OCI-LY1 (cell line): ENCODE data around the gene STAM.
"Not testable (repeated sequence)": the region's sequence is repeated elsewhere in the genome, so short reads cannot be mapped to it uniquely, and the experiment has no call there.

Experiments
- H2AFZ ChIP-seq: fragments of 200-600 bp; sonication (generic), shearing (Covaris generic); 2 replicates; pipeline ENCODE4 v1.6.0; 2014; ENCODE audit warnings: antibody characterized with exemption, mild to moderate bottlenecking, low read length
- H3F3A ChIP-seq: fragments of 200-600 bp; sonication (generic), shearing (Covaris generic); 2 replicates; pipeline ENCODE4 v1.6.0; 2014; ENCODE audit warnings: mild to moderate bottlenecking, antibody characterized with exemption, low read length, moderate library complexity; ENCODE audit not compliant: insufficient read depth
- H3K27ac ChIP-seq: fragments of 200-600 bp; sonication (generic); 2 replicates; pipeline ENCODE4 v1.5.1; 2014; ENCODE audit warnings: low read length, mixed run types, mild to moderate bottlenecking, low read depth; ENCODE audit not compliant: poor library complexity, severe bottlenecking
- H3K27me3 ChIP-seq: fragments of 200-600 bp; sonication (generic); 2 replicates; pipeline ENCODE4 v1.6.0; 2014; ENCODE audit warnings: antibody characterized with exemption, mild to moderate bottlenecking, low read length, moderate library complexity; ENCODE audit not compliant: insufficient read depth
- H3K36me3 ChIP-seq: fragments of 200-600 bp; sonication (generic); 2 replicates; pipeline ENCODE4 v1.6.1; 2014; ENCODE audit warnings: mild to moderate bottlenecking, antibody characterized with exemption, low read length, moderate library complexity, mixed read lengths; ENCODE audit not compliant: insufficient read depth
- H3K4me1 ChIP-seq: fragments of 200-600 bp; sonication (generic); 2 replicates; pipeline ENCODE4 v1.5.1; 2014; ENCODE audit warnings: mild to moderate bottlenecking, low read length, moderate library complexity; ENCODE audit not compliant: insufficient read depth, severe bottlenecking
- H3K4me2 ChIP-seq: fragments of 200-600 bp; sonication (generic), shearing (Covaris generic); 2 replicates; pipeline ENCODE4 v1.6.1; 2014; ENCODE audit warnings: low read length
- H3K4me3 ChIP-seq: fragments of 200-600 bp; sonication (generic); 2 replicates; pipeline ENCODE4 v1.5.1; 2014; ENCODE audit warnings: low read length, low read depth, mild to moderate bottlenecking, mixed read lengths; ENCODE audit not compliant: poor library complexity, severe bottlenecking
- H3K79me2 ChIP-seq: fragments of 200-600 bp; shearing (Covaris generic); 2 replicates; pipeline ENCODE4 v1.6.1; 2016; ENCODE audit warnings: mixed run types, low read length, mixed read lengths; ENCODE audit not compliant: insufficient read depth
- H3K9ac ChIP-seq: fragments of 200-600 bp; sonication (generic), shearing (Covaris generic); 2 replicates; pipeline ENCODE4 v1.6.1; 2014; ENCODE audit warnings: mild to moderate bottlenecking, low read length, mixed read lengths
- H3K9me2 ChIP-seq: fragments of 200-600 bp; sonication (generic), shearing (Covaris generic); 2 replicates; pipeline ENCODE4 v1.6.1; 2014; ENCODE audit warnings: low read depth, mild to moderate bottlenecking, low read length, mixed read lengths
- H3K9me3 ChIP-seq: fragments of 200-600 bp; shearing (Covaris generic); 2 replicates; pipeline ENCODE4 v1.6.1; 2014; ENCODE audit warnings: low read length, mixed read lengths
- H4K20me1 ChIP-seq: fragments of 200-600 bp; sonication (generic), shearing (Covaris generic); 2 replicates; pipeline ENCODE4 v1.6.0; 2016; ENCODE audit warnings: mild to moderate bottlenecking, low read length; ENCODE audit not compliant: insufficient read depth
- CTCF ChIP-seq: fragments of 200-600 bp; sonication (generic), shearing (Covaris generic); IDR thresholded peaks from 2 replicates; pipeline ENCODE4 v1.5.1; 2017; ENCODE audit warnings: mild to moderate bottlenecking, antibody characterized with exemption, low read length, moderate library complexity, mixed read lengths
- EZH2 ChIP-seq: fragments of 200-600 bp; sonication (generic), shearing (Covaris generic); IDR thresholded peaks from 2 replicates; pipeline ENCODE4 v1.8.0; 2017; ENCODE audit warnings: borderline replicate concordance, mixed run types, mild to moderate bottlenecking, antibody characterized with exemption, low read length, moderate library complexity, mixed read lengths

Gene STAM

GRCh38 chr10:17626656-17627055 lies 17.3 kb upstream of the STAM start:
- H3K9ac ChIP-seq: no peak overlapping the region
- TF ChIP-seq EZH2: no peak
- TF ChIP-seq CTCF: no peak
- H3K36me3 ChIP-seq: no peaks in the 10 kb centered on the region
- H3K9me3 ChIP-seq: no peaks in the 10 kb centered on the region
- no peak overlapping the region for H2AFZ ChIP-seq
- no peak overlapping the region for H3K27ac ChIP-seq
- no peaks in the 10 kb centered on the region for H3K9me2 ChIP-seq
- no peaks in the 10 kb centered on the region for H3K79me2 ChIP-seq
- no peaks in the 10 kb centered on the region for H3K27me3 ChIP-seq
- no peaks in the 10 kb centered on the region for H3K4me1 ChIP-seq
- no peaks in the 10 kb centered on the region for H4K20me1 ChIP-seq
- no peak overlapping the region for H3K4me3 ChIP-seq
- no peaks in the 10 kb centered on the region for H3F3A ChIP-seq
- H3K4me2 ChIP-seq: no peak overlapping the region

GRCh38 chr10:17632590-17632989 lies 11.4 kb upstream of the STAM start:
- H3K4me1 ChIP-seq, H2AFZ ChIP-seq, H3K9me2 ChIP-seq, H3K9ac ChIP-seq, H3K4me2 ChIP-seq, H3F3A ChIP-seq, H3K27me3 ChIP-seq, H3K27ac ChIP-seq, H3K36me3 ChIP-seq, H3K9me3 ChIP-seq, H4K20me1 ChIP-seq, H3K4me3 ChIP-seq, H3K79me2 ChIP-seq: not testable (repeated sequence)

GRCh38 chr10:17633353-17633752 lies 10.6 kb upstream of the STAM start:
- Histone ChIP-seq H3K36me3 (no peaks in the 10 kb centered on the region), H3F3A (no peaks in the 10 kb centered on the region)

More at GRCh38 chr10:17633353-17633752, 10.6 kb upstream of the STAM start:
- H3K9me3 ChIP-seq: no peaks in the 10 kb centered on the region
- H3K4me1 ChIP-seq: no peaks in the 10 kb centered on the region
- H3K27me3 ChIP-seq: no peaks in the 10 kb centered on the region
- H3K4me2 ChIP-seq: no peak overlapping the region
- no peaks in the 10 kb centered on the region for H4K20me1 ChIP-seq
- H3K9me2 ChIP-seq: no peaks in the 10 kb centered on the region
- TF ChIP-seq CTCF: no peak
- no peak for TF ChIP-seq EZH2
- H3K27ac ChIP-seq: no peak overlapping the region
- H3K79me2 ChIP-seq: no peaks in the 10 kb centered on the region
- H2AFZ ChIP-seq: no peak overlapping the region
- H3K9ac ChIP-seq: no peak overlapping the region
- H3K4me3 ChIP-seq: no peak overlapping the region
